ENCODE results near the gene GSE1.
"Not testable (repeated sequence)": the region's sequence is repeated elsewhere in the genome, so short reads cannot be mapped to it uniquely, and the experiment has no call there.

The GSE1 gene

DNA sequence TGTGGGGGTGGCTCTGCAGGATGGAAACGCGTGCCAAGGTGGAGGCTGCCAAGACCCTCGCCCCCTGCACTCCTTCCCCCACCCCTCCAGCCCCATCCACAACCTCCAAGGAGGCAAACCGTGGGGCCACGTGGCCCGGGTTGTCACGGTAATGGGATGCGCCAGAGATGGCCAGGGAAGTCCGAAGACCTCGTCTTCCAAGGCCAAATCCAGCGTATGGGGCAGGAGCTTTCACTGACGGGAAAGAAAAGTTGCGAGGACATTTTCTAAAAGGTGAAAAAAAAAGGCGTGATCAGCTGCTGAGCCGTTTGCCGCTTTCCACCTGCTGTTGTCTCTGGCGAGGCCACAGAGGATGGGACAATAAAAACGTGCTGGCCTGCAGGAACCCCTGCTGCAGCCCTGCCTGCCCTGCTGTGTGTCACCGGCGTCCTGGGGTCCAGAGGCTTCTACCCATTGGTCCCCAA lies 28.3 kb upstream of the GSE1 start:
- Histone ChIP-seq H3K4me3 (ENCODE audit: low read length in 2 of 2) (no peak overlapping the region), H3K36me3 (ENCODE audit: control insufficient read depth in 2 of 2, insufficient read depth in 2 of 2, low read length in 2 of 2) (no peaks in the 10 kb centered on the region), H3K9ac (ENCODE audit: low read length in 2 of 2) (no peak overlapping the region), H3K9me3 (ENCODE audit: control insufficient read depth in 2 of 2, low read length in 2 of 2) (no peaks in the 10 kb centered on the region), H3K27me3 (ENCODE audit: control insufficient read depth in 1 of 2, insufficient read depth in 2 of 2, low read length in 2 of 2) (no peaks in the 10 kb centered on the region), H3K27ac (ENCODE audit: low read length) (no peak overlapping the region), H3K4me1 (ENCODE audit: control insufficient read depth, insufficient read depth, low read length) (peaks cover 65% of the 10 kb centered on the region)

DNA sequence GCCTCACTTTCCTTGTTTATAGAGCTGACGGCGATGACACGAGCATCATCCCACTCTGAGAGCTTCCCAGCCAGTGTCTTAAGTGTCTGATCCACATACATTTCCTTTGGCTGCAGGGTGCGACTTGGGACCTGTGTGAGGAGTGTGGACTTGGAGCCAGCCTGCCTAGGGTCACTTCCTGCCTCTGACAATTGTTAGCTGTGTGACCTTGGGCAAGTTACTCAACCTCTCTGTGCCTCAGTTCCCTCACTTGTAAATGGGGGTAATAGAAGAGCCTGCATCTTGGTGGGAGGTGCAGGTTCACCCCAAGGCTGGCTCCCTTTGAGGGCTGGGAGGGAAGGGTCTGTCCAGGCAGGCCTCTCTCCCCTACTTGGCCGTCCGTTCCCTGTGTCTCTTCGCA lies 27.4 kb upstream of the GSE1 start:
- peaks cover 58% of the 10 kb centered on the region for H3K4me1 ChIP-seq (ENCODE audit: control insufficient read depth, insufficient read depth, low read length)
- H3K36me3 ChIP-seq (ENCODE audit: control insufficient read depth in 2 of 2, insufficient read depth in 2 of 2, low read length in 2 of 2), result no peaks in the 10 kb centered on the region
- H3K4me3 ChIP-seq (ENCODE audit: low read length in 2 of 2), result peak overlapping the region in 1 of 2 donors; percentile 35
- H3K9ac ChIP-seq (ENCODE audit: low read length in 2 of 2), result peak overlapping the region in 1 of 2 donors; percentile 21
- H3K27ac ChIP-seq (ENCODE audit: low read length), result no peak overlapping the region
- H3K9me3 ChIP-seq (ENCODE audit: control insufficient read depth in 2 of 2, low read length in 2 of 2), result no peaks in the 10 kb centered on the region
- H3K27me3 ChIP-seq (ENCODE audit: control insufficient read depth in 1 of 2, insufficient read depth in 2 of 2, low read length in 2 of 2), result no peaks in the 10 kb centered on the region

DNA sequence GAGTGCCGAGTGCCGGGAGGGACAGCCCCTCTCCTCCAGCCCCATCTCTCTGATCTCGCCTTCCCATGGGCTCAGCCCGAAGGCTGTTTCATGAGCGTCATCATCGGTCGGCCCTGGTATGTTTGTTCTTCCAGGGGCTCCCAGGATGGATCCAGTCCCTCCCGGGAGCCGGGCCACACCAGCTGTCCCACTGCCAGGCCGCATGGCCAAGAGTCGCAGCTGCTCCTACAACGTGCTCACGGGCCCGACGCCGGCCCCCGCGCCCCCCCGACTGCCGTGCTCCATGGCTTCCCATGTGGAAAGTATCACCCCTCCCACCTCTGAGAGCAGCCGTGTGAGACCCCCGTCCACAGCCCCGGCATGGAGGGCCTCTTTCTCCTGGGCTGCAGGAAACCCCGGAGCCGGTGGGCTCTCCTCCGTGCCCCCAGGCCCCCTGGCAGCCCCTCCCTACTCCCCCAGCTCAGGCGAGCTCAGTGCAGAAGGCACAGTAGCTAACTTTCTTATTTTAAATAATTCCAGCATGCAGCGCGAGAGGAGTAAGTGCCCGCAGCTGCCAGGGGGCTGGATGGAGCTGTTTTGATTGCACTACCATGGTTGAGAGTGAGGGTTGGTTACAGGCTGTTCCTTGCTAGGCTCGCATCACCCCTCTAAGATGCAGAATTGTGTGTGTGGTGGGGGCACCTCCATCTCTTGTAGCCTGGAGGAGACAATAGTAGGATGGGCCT lies 26.6 kb upstream of the GSE1 start:
- no peak overlapping the region for H3K27ac ChIP-seq (ENCODE audit: low read length)
- peak overlapping the region in 1 of 2 donors; percentile 35 for H3K4me3 ChIP-seq (ENCODE audit: low read length in 2 of 2)
- H3K27me3 ChIP-seq (ENCODE audit: control insufficient read depth in 1 of 2, insufficient read depth in 2 of 2, low read length in 2 of 2), result no peaks in the 10 kb centered on the region
- no peaks in the 10 kb centered on the region for H3K36me3 ChIP-seq (ENCODE audit: control insufficient read depth in 2 of 2, insufficient read depth in 2 of 2, low read length in 2 of 2)
- peaks cover 58% of the 10 kb centered on the region for H3K4me1 ChIP-seq (ENCODE audit: control insufficient read depth, insufficient read depth, low read length)
- H3K9ac ChIP-seq (ENCODE audit: low read length in 2 of 2), result peak overlapping the region in 1 of 2 donors; percentile 21
- no peaks in the 10 kb centered on the region for H3K9me3 ChIP-seq (ENCODE audit: control insufficient read depth in 2 of 2, low read length in 2 of 2)

DNA sequence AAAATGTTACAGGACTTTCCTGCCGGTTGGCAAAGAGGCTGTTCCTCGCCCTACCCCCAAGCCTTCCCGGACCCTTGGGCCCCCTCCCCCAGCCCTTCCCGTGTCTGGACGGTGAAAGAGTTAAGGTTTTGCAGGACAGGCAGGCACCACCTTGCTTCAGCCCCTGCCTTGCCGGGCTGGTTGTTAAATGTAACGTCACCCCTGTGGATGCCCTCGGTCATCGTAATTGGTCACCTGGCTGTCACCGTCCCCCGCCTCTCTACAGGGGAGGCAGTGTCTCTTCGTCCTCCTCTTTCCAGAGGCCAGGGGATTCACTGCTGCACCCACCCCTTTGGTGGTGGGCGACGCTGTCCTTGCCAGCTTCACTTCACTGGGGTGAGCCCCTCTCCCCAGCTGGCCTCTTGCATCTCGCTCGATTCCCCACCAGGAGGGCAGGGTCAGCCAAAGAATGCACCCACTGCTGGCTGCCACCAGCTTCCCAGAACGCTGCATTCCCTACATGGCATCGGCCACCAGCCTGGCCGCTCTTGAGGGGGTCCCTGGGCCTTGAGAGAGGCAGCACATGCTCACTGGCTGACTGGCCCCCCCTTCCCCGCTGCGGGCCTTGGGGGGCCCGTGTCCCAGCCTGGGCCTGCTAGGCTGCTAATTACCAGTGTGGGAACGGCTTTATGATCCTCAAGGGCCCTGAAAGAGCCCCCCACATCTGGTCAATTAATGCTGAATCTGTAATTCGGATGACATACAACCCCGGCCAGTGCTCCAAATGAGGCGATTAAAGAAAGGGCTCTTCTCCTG lies 25.2 kb upstream of the GSE1 start:
- Histone ChIP-seq H3K27me3 (ENCODE audit: control insufficient read depth in 1 of 2, insufficient read depth in 2 of 2, low read length in 2 of 2) (no peaks in the 10 kb centered on the region), H3K4me1 (ENCODE audit: control insufficient read depth, insufficient read depth, low read length) (peaks cover 51% of the 10 kb centered on the region), H3K27ac (ENCODE audit: low read length) (no peak overlapping the region), H3K36me3 (ENCODE audit: control insufficient read depth in 2 of 2, insufficient read depth in 2 of 2, low read length in 2 of 2) (no peaks in the 10 kb centered on the region), H3K4me3 (ENCODE audit: low read length in 2 of 2) (no peak overlapping the region), H3K9ac (ENCODE audit: low read length in 2 of 2) (no peak overlapping the region), H3K9me3 (ENCODE audit: control insufficient read depth in 2 of 2, low read length in 2 of 2) (no peaks in the 10 kb centered on the region)

DNA sequence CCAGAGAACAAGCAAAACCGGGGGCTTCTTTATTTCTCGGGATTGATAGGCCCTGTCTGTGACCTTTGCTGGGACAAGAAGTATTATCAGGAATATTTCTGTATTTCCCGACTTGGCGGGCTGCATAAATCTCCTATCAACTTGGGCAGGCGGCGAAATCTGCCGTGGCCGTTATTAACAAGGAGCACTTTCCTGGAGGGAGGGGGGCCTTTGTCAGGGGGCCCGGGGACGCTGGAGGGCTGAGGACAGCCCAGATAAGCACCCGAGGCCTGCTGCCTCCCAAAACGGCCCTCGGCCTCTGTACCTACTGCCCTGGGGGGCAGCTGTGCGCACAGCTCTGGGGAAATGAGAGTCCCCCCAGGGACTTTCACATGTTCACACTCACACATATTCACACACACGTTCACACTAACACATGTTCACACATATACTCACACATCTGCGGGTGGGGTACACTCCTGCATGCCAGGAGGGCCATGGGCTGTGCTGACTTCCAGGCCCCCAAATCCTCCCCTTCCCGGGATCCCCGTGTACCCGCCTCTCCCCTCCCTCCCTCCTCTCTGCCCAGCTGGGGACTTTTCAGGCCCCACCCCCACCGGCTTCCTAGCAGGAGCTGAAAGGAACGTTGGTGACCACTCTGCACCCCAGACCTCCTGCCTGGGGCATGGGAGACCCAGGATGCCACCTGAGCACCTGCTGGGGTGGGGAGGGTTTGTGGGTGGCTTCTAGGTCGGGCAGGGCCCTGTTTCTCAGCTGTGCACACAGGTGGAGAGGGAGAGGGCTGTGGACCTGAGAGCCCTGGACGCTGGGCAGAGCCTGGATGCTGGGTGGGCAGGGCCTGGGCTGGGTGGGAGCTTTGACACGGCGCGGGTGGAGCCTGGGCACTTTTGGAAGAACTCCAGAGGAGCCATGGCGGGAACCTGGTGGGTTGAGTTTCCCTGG lies 24.3 kb upstream of the GSE1 start:
- no peaks in the 10 kb centered on the region for H3K36me3 ChIP-seq (ENCODE audit: control insufficient read depth in 2 of 2, insufficient read depth in 2 of 2, low read length in 2 of 2)
- H3K4me1 ChIP-seq (ENCODE audit: control insufficient read depth, insufficient read depth, low read length), result peaks cover 46% of the 10 kb centered on the region
- H3K4me3 ChIP-seq (ENCODE audit: low read length in 2 of 2), result no peak overlapping the region
- H3K27ac ChIP-seq (ENCODE audit: low read length), result no peak overlapping the region
- peak overlapping the region in 1 of 2 donors; percentile 29 for H3K9ac ChIP-seq (ENCODE audit: low read length in 2 of 2)
- H3K27me3 ChIP-seq (ENCODE audit: control insufficient read depth in 1 of 2, insufficient read depth in 2 of 2, low read length in 2 of 2), result no peaks in the 10 kb centered on the region
- no peaks in the 10 kb centered on the region for H3K9me3 ChIP-seq (ENCODE audit: control insufficient read depth in 2 of 2, low read length in 2 of 2)

DNA sequence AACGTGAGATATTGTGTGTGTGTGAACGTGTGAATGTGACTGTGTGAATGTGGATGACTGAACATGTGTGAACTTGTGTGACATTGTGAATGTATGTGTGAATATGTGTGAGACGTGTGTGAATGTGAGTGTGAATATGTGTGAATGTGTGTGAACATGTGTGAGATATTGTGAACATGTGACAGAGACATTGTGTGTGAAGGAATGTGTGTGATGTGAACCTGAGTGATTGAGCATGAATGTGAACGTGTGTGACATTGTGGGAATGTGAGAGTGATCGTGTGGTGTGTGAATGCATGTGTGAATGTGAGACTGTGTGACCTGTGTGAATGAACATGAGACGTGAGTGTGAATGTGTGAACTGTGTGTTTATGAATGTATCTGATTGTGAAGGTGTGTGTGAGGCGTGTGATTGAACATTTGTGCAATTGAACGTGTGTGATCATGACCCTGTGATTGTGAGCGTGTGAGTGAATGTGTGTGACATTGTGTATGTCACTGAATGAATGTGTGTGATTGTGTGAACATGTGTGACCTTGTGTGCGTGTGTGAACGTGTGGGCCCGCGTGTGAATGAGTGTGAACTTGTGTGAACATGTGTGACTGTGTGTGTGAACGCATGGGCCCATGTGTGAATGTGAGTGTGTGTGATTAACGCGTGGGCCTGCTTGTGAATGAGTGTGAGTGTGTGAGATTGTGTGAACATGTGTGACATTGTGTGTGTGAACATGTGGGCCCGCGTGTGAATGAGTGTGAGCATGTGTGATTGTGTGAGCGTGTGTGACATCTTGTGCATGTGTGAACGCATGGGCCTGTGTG lies 23.2 kb upstream of the GSE1 start:
- H3K9ac ChIP-seq (ENCODE audit: low read length in 2 of 2), result no peak overlapping the region
- H3K9me3 ChIP-seq (ENCODE audit: control insufficient read depth in 2 of 2, low read length in 2 of 2), result no peaks in the 10 kb centered on the region
- H3K4me1 ChIP-seq (ENCODE audit: control insufficient read depth, insufficient read depth, low read length), result peaks cover 47% of the 10 kb centered on the region
- no peaks in the 10 kb centered on the region for H3K27me3 ChIP-seq (ENCODE audit: control insufficient read depth in 1 of 2, insufficient read depth in 2 of 2, low read length in 2 of 2)
- H3K4me3 ChIP-seq (ENCODE audit: low read length in 2 of 2), result no peak overlapping the region
- H3K27ac ChIP-seq (ENCODE audit: low read length), result no peak overlapping the region
- no peaks in the 10 kb centered on the region for H3K36me3 ChIP-seq (ENCODE audit: control insufficient read depth in 2 of 2, insufficient read depth in 2 of 2, low read length in 2 of 2)

DNA sequence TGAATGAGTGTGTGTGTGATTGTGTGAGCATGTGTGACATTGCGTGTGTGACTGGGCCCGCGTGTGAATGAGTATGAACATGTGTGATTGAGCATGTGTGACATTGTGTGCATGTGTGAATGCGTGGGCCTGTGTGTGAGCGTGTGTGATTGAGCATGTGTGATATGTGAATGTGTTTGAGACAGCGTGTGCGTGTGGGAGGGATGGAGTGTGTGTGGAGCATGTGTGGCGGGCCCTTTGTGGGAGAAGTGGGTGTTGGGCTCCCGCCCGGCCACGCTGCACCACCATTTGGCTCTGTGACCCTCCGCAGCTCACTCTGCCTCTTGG lies 22.7 kb upstream of the GSE1 start:
- H3K4me3 ChIP-seq (ENCODE audit: low read length in 2 of 2), result no peak overlapping the region
- H3K9ac ChIP-seq (ENCODE audit: low read length in 2 of 2), result no peak overlapping the region
- H3K36me3 ChIP-seq (ENCODE audit: control insufficient read depth in 2 of 2, insufficient read depth in 2 of 2, low read length in 2 of 2), result no peaks in the 10 kb centered on the region
- H3K27me3 ChIP-seq (ENCODE audit: control insufficient read depth in 1 of 2, insufficient read depth in 2 of 2, low read length in 2 of 2), result no peaks in the 10 kb centered on the region
- no peaks in the 10 kb centered on the region for H3K9me3 ChIP-seq (ENCODE audit: control insufficient read depth in 2 of 2, low read length in 2 of 2)
- no peak overlapping the region for H3K27ac ChIP-seq (ENCODE audit: low read length)
- peaks cover 48% of the 10 kb centered on the region for H3K4me1 ChIP-seq (ENCODE audit: control insufficient read depth, insufficient read depth, low read length)

DNA sequence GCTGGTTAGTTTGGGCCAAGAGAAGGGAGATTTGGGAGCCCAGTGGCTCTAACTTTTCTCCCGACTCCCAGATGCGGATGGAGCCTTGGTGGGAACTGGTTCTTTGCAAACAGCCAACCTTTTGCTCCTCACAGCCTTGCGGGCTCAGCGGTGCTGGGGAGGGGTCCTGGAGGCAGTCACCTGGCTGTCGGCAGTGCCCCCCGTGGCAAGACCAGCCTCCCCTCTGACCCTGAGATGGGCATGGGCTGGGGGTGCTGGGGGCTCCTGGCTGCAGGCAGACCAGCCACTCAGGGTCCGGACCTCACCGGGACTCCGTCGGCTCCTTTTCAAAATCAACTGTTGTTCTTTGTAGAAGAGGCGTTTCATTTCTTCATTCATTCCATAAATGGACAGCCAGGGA lies 21.7 kb upstream of the GSE1 start:
- H3K4me1 ChIP-seq (ENCODE audit: control insufficient read depth, insufficient read depth, low read length), result peaks cover 39% of the 10 kb centered on the region
- H3K27me3 ChIP-seq (ENCODE audit: control insufficient read depth in 1 of 2, insufficient read depth in 2 of 2, low read length in 2 of 2), result no peaks in the 10 kb centered on the region
- no peak overlapping the region for H3K27ac ChIP-seq (ENCODE audit: low read length)

DNA sequence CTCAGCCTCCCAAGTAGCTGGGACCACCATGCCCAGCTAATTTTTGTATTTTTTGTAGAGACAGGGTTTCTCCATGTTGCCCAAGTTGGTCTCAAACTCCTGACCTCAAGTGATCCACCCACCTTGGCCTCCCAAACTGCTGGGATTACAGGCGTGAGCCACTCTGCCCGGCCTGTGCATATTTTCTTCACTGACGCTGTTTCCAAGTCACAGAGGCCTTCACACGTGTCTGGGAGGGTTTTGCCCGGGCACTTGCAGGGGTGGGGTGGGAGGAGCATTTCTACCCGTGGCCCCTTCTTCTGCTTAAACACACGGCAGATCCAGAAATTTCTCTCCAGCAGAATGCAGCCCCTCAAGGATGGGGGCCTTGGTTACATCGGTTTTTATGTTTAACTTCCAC lies 20.8 kb upstream of the GSE1 start:
- not testable (repeated sequence) for H3K9ac ChIP-seq (ENCODE audit: low read length in 2 of 2); H3K4me3 ChIP-seq (ENCODE audit: low read length in 2 of 2); H3K36me3 ChIP-seq (ENCODE audit: control insufficient read depth in 2 of 2, insufficient read depth in 2 of 2, low read length in 2 of 2); H3K27ac ChIP-seq (ENCODE audit: low read length); H3K9me3 ChIP-seq (ENCODE audit: control insufficient read depth in 2 of 2, low read length in 2 of 2); H3K27me3 ChIP-seq (ENCODE audit: control insufficient read depth in 1 of 2, insufficient read depth in 2 of 2, low read length in 2 of 2)
- H3K4me1 ChIP-seq (ENCODE audit: control insufficient read depth, insufficient read depth, low read length), result peaks cover 30% of the 10 kb centered on the region

More for the DNA sequence above, 21.7 kb upstream of the GSE1 start:
- no peak overlapping the region for H3K4me3 ChIP-seq (ENCODE audit: low read length in 2 of 2)
- no peak overlapping the region for H3K9ac ChIP-seq (ENCODE audit: low read length in 2 of 2)
- no peaks in the 10 kb centered on the region for H3K36me3 ChIP-seq (ENCODE audit: control insufficient read depth in 2 of 2, insufficient read depth in 2 of 2, low read length in 2 of 2)
- H3K9me3 ChIP-seq (ENCODE audit: control insufficient read depth in 2 of 2, low read length in 2 of 2), result no peaks in the 10 kb centered on the region
